ENCODE results near the gene ZNF474. TPM values are rescaled to one million over a fixed set of nuclear protein-coding genes. Genes with fewer than 3 reads are reported as not detected.
A peak's percentile ranks its signal among the peaks of the same experiment; 100 is the strongest.

The ZNF474 gene
- total RNA-seq, 1 donor from 2014 or later = not detected

- Histone ChIP-seq H3K9me3 (no peaks in the 10 kb centered on the region), H3K36me3 (no peaks in the 10 kb centered on the region), H3K27ac (peak overlapping the region; percentile 72 to 81), H3K4me3 (peak overlapping the region in 1 of 2 donors; percentile 41), H3K27me3 (no peaks in the 10 kb centered on the region), H3K4me1 (peaks cover 11 to 36% of the 10 kb centered on the region in 2 donors)
- intact Hi-C loops (cut with DNase I) = loop anchor here (5.0 kb wide), 2 partner anchors 105 to 220 kb away; partner anchors contain the start of genes LOX and SRFBP1
- no peak for DNase-seq (ENCODE audit: low spot score in 2 of 2)
- TF ChIP-seq, protein P1, sequence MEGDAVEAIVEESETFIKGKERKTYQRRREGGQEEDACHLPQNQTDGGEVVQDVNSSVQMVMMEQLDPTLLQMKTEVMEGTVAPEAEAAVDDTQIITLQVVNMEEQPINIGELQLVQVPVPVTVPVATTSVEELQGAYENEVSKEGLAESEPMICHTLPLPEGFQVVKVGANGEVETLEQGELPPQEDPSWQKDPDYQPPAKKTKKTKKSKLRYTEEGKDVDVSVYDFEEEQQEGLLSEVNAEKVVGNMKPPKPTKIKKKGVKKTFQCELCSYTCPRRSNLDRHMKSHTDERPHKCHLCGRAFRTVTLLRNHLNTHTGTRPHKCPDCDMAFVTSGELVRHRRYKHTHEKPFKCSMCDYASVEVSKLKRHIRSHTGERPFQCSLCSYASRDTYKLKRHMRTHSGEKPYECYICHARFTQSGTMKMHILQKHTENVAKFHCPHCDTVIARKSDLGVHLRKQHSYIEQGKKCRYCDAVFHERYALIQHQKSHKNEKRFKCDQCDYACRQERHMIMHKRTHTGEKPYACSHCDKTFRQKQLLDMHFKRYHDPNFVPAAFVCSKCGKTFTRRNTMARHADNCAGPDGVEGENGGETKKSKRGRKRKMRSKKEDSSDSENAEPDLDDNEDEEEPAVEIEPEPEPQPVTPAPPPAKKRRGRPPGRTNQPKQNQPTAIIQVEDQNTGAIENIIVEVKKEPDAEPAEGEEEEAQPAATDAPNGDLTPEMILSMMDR (IDR thresholded peaks at IDR 0.05) = no peak
Measured at GRCh38 chr5:122181863-122182262, 52.5 kb downstream of the ZNF474 start.

DNA sequence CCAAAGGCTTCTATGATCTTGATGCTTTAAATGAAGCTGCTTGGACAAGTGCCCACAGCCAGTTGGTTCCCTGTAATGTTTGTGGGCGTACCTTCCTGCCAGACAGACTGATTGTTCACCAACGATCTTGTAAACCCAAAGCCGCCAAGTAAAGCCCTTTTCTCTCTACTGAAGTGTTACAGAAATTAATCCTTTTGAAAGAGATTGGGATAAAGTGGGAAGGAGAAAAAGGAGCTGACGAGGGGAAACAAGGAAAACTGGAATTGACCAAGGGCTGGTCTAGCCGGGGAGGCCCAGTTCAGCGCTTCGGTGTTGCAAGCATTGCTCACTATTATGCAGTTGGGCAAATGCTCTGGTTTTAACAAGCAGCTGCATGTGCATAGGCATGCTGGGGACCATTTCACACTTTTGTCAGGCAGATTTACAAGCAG is 53.2 kb downstream of the ZNF474 start:
- no peaks in the 10 kb centered on the region for H3K27me3 ChIP-seq
- H3K36me3 ChIP-seq = no peaks in the 10 kb centered on the region
- DNase-seq (ENCODE audit: low spot score in 2 of 2) = peak in 1 of 2 donors; percentile 77
- peak overlapping the region in 1 of 2 donors; percentile 41 for H3K4me3 ChIP-seq
- TF ChIP-seq, protein P1 (IDR thresholded peaks at IDR 0.05) = no peak
- H3K4me1 ChIP-seq = peaks cover 11 to 36% of the 10 kb centered on the region in 2 donors
- intact Hi-C loops (cut with DNase I) = loop anchor here (5.0 kb wide), 2 partner anchors 105 to 220 kb away; partner anchors contain the start of genes LOX and SRFBP1
- H3K27ac ChIP-seq = peak overlapping the region; percentile 72 to 81
- no peaks in the 10 kb centered on the region for H3K9me3 ChIP-seq

DNA sequence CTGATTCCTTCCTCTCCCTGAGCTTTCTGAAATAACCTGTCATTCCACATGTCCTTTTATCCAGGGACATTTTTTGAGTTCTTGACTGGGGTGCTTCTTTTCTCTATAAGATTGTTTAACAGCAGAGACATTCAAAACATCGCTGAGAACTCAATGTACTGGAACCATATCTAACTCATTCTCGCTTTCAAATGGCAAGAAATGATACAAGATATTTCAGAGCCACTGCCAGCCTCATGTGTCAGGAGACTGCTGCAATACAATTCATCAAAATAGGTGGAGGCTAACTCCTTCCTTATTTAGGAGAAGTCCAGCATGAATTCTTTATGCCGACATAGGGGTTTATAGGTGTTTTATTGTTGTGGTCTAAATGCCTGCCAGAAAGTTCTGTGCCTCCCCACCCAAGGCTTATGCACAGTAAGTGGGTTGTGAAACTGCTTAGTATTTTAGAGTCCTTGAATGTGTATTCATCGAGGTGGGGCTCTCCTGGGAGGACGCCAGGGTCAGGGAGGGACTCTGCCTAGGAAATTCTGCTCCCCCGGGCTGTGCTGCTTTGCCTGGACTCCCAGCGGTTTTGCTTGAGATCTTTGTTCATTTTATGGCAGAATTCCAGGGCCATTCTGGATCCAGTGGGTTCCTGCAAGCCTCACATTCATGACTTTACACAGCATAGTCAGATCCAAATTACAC is 53.9 kb downstream of the ZNF474 start:
- H3K27me3 ChIP-seq = no peaks in the 10 kb centered on the region
- no peaks in the 10 kb centered on the region for H3K9me3 ChIP-seq
- no peaks in the 10 kb centered on the region for H3K36me3 ChIP-seq
- peaks cover 11 to 36% of the 10 kb centered on the region in 2 donors for H3K4me1 ChIP-seq
- TF ChIP-seq, protein P1 (IDR thresholded peaks at IDR 0.05) = no peak
- intact Hi-C loops (cut with DNase I) = loop anchor here (1.0 to 5.0 kb wide), 3 partner anchors 20 to 221 kb away; partner anchors contain the start of genes LOX and SRFBP1
- peak overlapping the region; percentile 72 to 81 for H3K27ac ChIP-seq
- no peak overlapping the region for H3K4me3 ChIP-seq
- DNase-seq (ENCODE audit: low spot score in 2 of 2) = peak in 1 of 2 donors; percentile 89

DNA sequence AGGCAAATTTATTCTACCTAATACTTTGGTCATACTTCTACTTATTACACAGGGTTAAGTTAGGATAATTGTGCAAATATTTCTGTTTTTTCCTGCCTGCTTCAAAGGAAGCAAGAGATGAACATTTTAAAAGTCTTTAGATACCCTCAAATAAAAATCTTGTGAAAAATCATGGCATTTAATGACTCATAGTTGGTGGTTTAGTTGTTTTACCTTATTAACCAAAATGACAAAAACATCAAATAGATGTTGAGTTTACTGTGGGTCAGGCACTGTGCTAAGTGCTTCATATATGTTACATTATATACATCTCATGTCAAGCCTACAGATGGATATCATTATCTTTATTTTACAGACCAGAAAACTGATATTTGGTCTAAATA is 54.4 kb downstream of the ZNF474 start:
- Histone ChIP-seq H3K9me3 (no peaks in the 10 kb centered on the region), H3K27me3 (no peaks in the 10 kb centered on the region), H3K36me3 (no peaks in the 10 kb centered on the region), H3K4me3 (no peak overlapping the region), H3K4me1 (peaks cover 11 to 36% of the 10 kb centered on the region in 2 donors), H3K27ac (peak overlapping the region; percentile 72 to 81)
- intact Hi-C loops (cut with DNase I) = loop anchor here (1.0 to 5.0 kb wide), 3 partner anchors 20 to 221 kb away; partner anchors contain the start of genes LOX and SRFBP1
- TF ChIP-seq, protein P1 (IDR thresholded peaks at IDR 0.05) = no peak
- no peak for DNase-seq (ENCODE audit: low spot score in 2 of 2)

DNA sequence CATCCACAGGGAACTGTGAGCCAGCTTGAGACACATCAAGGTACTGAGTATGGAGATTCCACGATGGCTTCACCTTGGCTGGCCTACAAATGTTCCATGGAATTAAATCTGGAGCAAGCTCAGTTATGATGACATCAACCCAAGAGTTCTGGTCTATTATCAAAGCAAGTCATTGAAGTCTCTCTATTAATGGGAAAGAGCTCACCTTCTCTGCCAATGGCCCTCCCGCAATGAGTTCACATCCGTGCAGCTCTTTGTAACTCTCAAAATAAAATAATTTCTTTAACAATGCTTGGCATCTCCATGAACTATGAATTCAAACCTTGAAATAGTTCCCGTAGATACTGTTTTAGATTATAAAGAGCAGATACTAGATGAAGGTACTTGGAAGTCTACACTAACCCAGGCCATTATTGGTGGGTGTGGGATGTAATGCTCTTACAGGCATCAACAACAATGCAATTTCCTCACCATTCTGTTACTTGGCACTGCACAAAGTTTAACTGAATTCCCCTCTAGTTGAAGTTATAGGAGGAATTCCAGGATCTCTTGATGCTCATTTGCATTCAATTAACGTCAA is 55.4 kb downstream of the ZNF474 start:
- DNase-seq (ENCODE audit: low spot score in 2 of 2) = no peak
- Histone ChIP-seq H3K4me3 (no peak overlapping the region), H3K9me3 (no peaks in the 10 kb centered on the region), H3K36me3 (no peaks in the 10 kb centered on the region), H3K27ac (no peak overlapping the region), H3K27me3 (no peaks in the 10 kb centered on the region), H3K4me1 (peaks cover 11 to 36% of the 10 kb centered on the region in 2 donors)
- intact Hi-C loops (cut with DNase I) = loop anchor here (5.0 kb wide), 2 partner anchors 107 to 222 kb away; partner anchors contain the start of genes LOX and SRFBP1
- TF ChIP-seq, protein P1 (IDR thresholded peaks at IDR 0.05) = no peak
